Measurements from ENCODE around the gene MEIS3. TPM values are rescaled to one million over a fixed set of nuclear protein-coding genes. Genes with fewer than 3 reads are reported as not detected.

MEIS3 gene
- total RNA-seq, 2 experiments from 2014 or later = 1.3 TPM; not detected in 1

GRCh38 chr19:47372603-47373002, 46.7 kb downstream of the MEIS3 start:
- Histone ChIP-seq H3K4me3 (ENCODE audit: low read depth, low read length, poor library complexity, severe bottlenecking) (no peak overlapping the region), H3K27ac (ENCODE audit: low read depth, low read length, poor library complexity, severe bottlenecking) (no peak overlapping the region), H3K9me3 (ENCODE audit: low read length) (no peaks in the 10 kb centered on the region), H4K20me1 (ENCODE audit: insufficient read depth, low read length) (no peaks in the 10 kb centered on the region), H3K36me3 (ENCODE audit: insufficient read depth, low read length) (peaks cover 83% of the 10 kb centered on the region), H3K9me2 (ENCODE audit: insufficient read depth, low read length) (no peaks in the 10 kb centered on the region), H3K4me2 (ENCODE audit: low read length) (no peak overlapping the region), H3K79me2 (ENCODE audit: insufficient read depth, low read depth, low read length) (no peaks in the 10 kb centered on the region), H2AFZ (ENCODE audit: low read length) (no peak overlapping the region), H3K4me1 (ENCODE audit: insufficient read depth, low read length, poor library complexity, severe bottlenecking) (no peaks in the 10 kb centered on the region)
- ChIA-PET CTCF (ENCODE audit: unreplicated experiment) (interaction anchor here (0.6 kb wide), 1 partner anchor 24 kb away, joined by 21 read pairs; the partner anchor contains the start of gene DHX34), POLR2A (no interaction called here)
- BruUV-seq (replicated peaks) = no TSS peak
- intact Hi-C loops (cut with micrococcal nuclease; ENCODE audit: unreplicated experiment) = no loop called here
- TF ChIP-seq EZH2phosphoT487 (IDR thresholded peaks at IDR 0.05; ENCODE audit: borderline replicate concordance, low read depth, low read length) = no peak
- no peak for TF ChIP-seq CTCF (conservative IDR thresholded peaks at IDR 0.05; ENCODE audit: low read length)
- DNase-seq (ENCODE audit: low spot score) = no peak

GRCh38 chr19:47371261-47371660, 48.1 kb downstream of the MEIS3 start:
- Histone ChIP-seq H2AFZ (ENCODE audit: low read length) (no peak overlapping the region), H3K9me2 (ENCODE audit: insufficient read depth, low read length) (no peaks in the 10 kb centered on the region)
- CTCF ChIA-PET (ENCODE audit: unreplicated experiment) = no interaction called here

More at GRCh38 chr19:47371261-47371660, 48.1 kb downstream of the MEIS3 start:
- BruUV-seq (replicated peaks) = no TSS peak
- DNase-seq (ENCODE audit: low spot score) = no peak
- H3K4me3 ChIP-seq (ENCODE audit: low read depth, low read length, poor library complexity, severe bottlenecking) = no peak overlapping the region
- H3K4me2 ChIP-seq (ENCODE audit: low read length) = no peak overlapping the region
- H3K9me3 ChIP-seq (ENCODE audit: low read length) = no peaks in the 10 kb centered on the region
- POLR2A ChIA-PET = no interaction called here
- intact Hi-C loops (cut with micrococcal nuclease; ENCODE audit: unreplicated experiment) = no loop called here
- peaks cover 83% of the 10 kb centered on the region for H3K36me3 ChIP-seq (ENCODE audit: insufficient read depth, low read length)
- no peak for TF ChIP-seq CTCF (conservative IDR thresholded peaks at IDR 0.05; ENCODE audit: low read length)
- no peak for TF ChIP-seq EZH2phosphoT487 (IDR thresholded peaks at IDR 0.05; ENCODE audit: borderline replicate concordance, low read depth, low read length)
- H3K27ac ChIP-seq (ENCODE audit: low read depth, low read length, poor library complexity, severe bottlenecking) = no peak overlapping the region
- no peaks in the 10 kb centered on the region for H3K4me1 ChIP-seq (ENCODE audit: insufficient read depth, low read length, poor library complexity, severe bottlenecking)
- H3K79me2 ChIP-seq (ENCODE audit: insufficient read depth, low read depth, low read length) = no peaks in the 10 kb centered on the region
- H4K20me1 ChIP-seq (ENCODE audit: insufficient read depth, low read length) = no peaks in the 10 kb centered on the region
